Muscle of leg (tissue), 11 donors: ENCODE results near the gene RNPS1. TPM values are rescaled to one million over a fixed set of nuclear protein-coding genes. Genes with fewer than 3 reads are reported as not detected.
A peak's percentile ranks its signal among the peaks of the same experiment; 100 is the strongest.

Source experiments
- DNase-seq: peaks from one replicate; pipeline ENCODE4 v3.0.0; 2013
- H3K27ac ChIP-seq: one replicate; pipeline ENCODE4 v1.5.1; 2013; ENCODE audit warnings: mild to moderate bottlenecking, low read length, control low read depth
- H3K27me3 ChIP-seq: one replicate; pipeline ENCODE4 v1.6.1; 2013; ENCODE audit warnings: low read length; ENCODE audit not compliant: control insufficient read depth, insufficient read depth
- H3K36me3 ChIP-seq: one replicate; pipeline ENCODE4 v1.6.1; 2013; ENCODE audit warnings: low read length; ENCODE audit not compliant: control insufficient read depth, insufficient read depth
- H3K4me1 ChIP-seq: one replicate; pipeline ENCODE4 v1.6.1; 2013; ENCODE audit warnings: low read length; ENCODE audit not compliant: control insufficient read depth, insufficient read depth
- H3K4me3 ChIP-seq: one replicate; pipeline ENCODE4 v1.5.1; 2013; ENCODE audit warnings: low read length, control low read depth
- H3K9me3 ChIP-seq: replicated peaks from 2 replicates; pipeline ENCODE4 v1.6.1; 2013; ENCODE audit warnings: low read depth, low read length; ENCODE audit not compliant: control insufficient read depth
- WGBS: methylation state at CpG from one replicate; pipeline ENCODE4 v1.1.5; 2013; ENCODE audit warnings: missing lambda C conversion rate; ENCODE audit not compliant: insufficient coverage; 5-methylcytosine and 5-hydroxymethylcytosine counted together
- polyA plus RNA-seq, 8 donors: library from polyadenylated mRNA; unstranded; fragments of 120-200 nt; gene quantifications; one replicate each; pipeline versions ENCODE4 v1.2.1 to v1.2.3, GENCODE V29; 2013; ENCODE audit warnings: inconsistent platforms in 1 of 8, low replicate concordance in 1 of 8; ENCODE audit not compliant: insufficient read length in 8 of 8, insufficient read depth in 1 of 8
- total RNA-seq: library from RNA; stranded (reverse); fragments of 120-200 nt; gene quantifications from one replicate; pipeline ENCODE4 v1.2.4, GENCODE V29; 2013

The RNPS1 gene
- total and polyA plus RNA-seq, 9 donors: 80.7 to 198 (median 185) TPM

- Histone ChIP-seq H3K4me1 (peaks cover 61% of the 10 kb centered on the region), H3K4me3 (no peak overlapping the region), H3K27ac (no peak overlapping the region), H3K27me3 (no peaks in the 10 kb centered on the region), H3K36me3 (peaks cover 43% of the 10 kb centered on the region), H3K9me3 (no peaks in the 10 kb centered on the region)
- 53% methylated on average over 21 of the region's 23 CpGs for WGBS
- DNase-seq: no peak
Observed at GRCh38 chr16:2208308-2208707, 59.6 kb downstream of the RNPS1 start.

GRCh38 chr16:2207872-2208271, 60.1 kb downstream of the RNPS1 start:
- 89% methylated on average over 5 of the region's 9 CpGs for WGBS
- Histone ChIP-seq H3K36me3 (peaks cover 43% of the 10 kb centered on the region), H3K4me1 (peaks cover 56% of the 10 kb centered on the region)

GRCh38 chr16:2206780-2207433, 61.0 kb downstream of the RNPS1 start:
- Histone ChIP-seq H3K4me3 (no peak overlapping the region), H3K9me3 (no peaks in the 10 kb centered on the region), H3K36me3 (peaks cover 36% of the 10 kb centered on the region), H3K4me1 (peaks cover 47% of the 10 kb centered on the region), H3K27ac (no peak overlapping the region), H3K27me3 (no peaks in the 10 kb centered on the region)
- 86% methylated on average over 20 of the region's 23 CpGs for WGBS
- no peak for DNase-seq

More at GRCh38 chr16:2207872-2208271, 60.1 kb downstream of the RNPS1 start:
- no peak for DNase-seq
- Histone ChIP-seq H3K27ac (no peak overlapping the region), H3K27me3 (no peaks in the 10 kb centered on the region), H3K9me3 (no peaks in the 10 kb centered on the region), H3K4me3 (no peak overlapping the region)

GRCh38 chr16:2206420-2206779, 61.5 kb downstream of the RNPS1 start:
- Histone ChIP-seq H3K36me3 (peaks cover 32% of the 10 kb centered on the region), H3K4me1 (peaks cover 42% of the 10 kb centered on the region), H3K27ac (no peak overlapping the region), H3K27me3 (peaks cover 2% of the 10 kb centered on the region), H3K4me3 (peak overlapping the region; percentile 66), H3K9me3 (no peaks in the 10 kb centered on the region)
- 87% methylated on average over 15 of the region's 18 CpGs for whole genome bisulfite sequencing
- DNase-seq: no peak

- no peak for DNase-seq
- Histone ChIP-seq H3K27ac (peak overlapping the region; percentile 55), H3K4me1 (peaks cover 37% of the 10 kb centered on the region), H3K36me3 (peaks cover 32% of the 10 kb centered on the region), H3K9me3 (no peaks in the 10 kb centered on the region), H3K4me3 (peak overlapping the region; percentile 66), H3K27me3 (peaks cover 2% of the 10 kb centered on the region)
- WGBS: 4% methylated on average over 8 of the region's 16 CpGs
Observed at GRCh38 chr16:2205967-2206313, 62.0 kb downstream of the RNPS1 start.

- no peaks in the 10 kb centered on the region for H3K9me3 ChIP-seq
- H3K4me3 ChIP-seq: peak within 1 kb of the TSS; percentile 66
- under 1% methylated on average over 83 of the region's 93 CpGs for WGBS
- H3K27ac ChIP-seq: peak within 1 kb of the TSS; percentile 86
- H3K36me3 ChIP-seq: peaks cover 32% of the 10 kb centered on the region
- peak; percentile 93 for DNase-seq
- peaks cover 2% of the 10 kb centered on the region for H3K27me3 ChIP-seq
- H3K4me1 ChIP-seq: peaks cover 31% of the 10 kb centered on the region
Observed at GRCh38 chr16:2205104-2205966, 62.6 kb downstream of the RNPS1 start, which contains the start of gene MLST8. MLST8 (plus strand) TSS chr16:2205454; CDS start chr16:2206086, 632 bp downstream.

GRCh38 chr16:2204416-2205103, 63.4 kb downstream of the RNPS1 start:
- peaks cover 30% of the 10 kb centered on the region for H3K36me3 ChIP-seq
- no peaks in the 10 kb centered on the region for H3K9me3 ChIP-seq
- peak overlapping the region; percentile 66 for H3K4me3 ChIP-seq
- peak overlapping the region; percentile 86 for H3K27ac ChIP-seq
- DNase-seq: no peak
- 79% methylated on average over 10 of the region's 13 CpGs for WGBS
- peaks cover 4% of the 10 kb centered on the region for H3K27me3 ChIP-seq
- peaks cover 26% of the 10 kb centered on the region for H3K4me1 ChIP-seq

Other genes starting within 250 kb of the RNPS1 start
- gene NPW, start 248.3 kb downstream of the RNPS1 start, total RNA-seq: 0.80 TPM
- gene NPW, start 248.3 kb downstream of the RNPS1 start, polyA plus RNA-seq: 1 to 10 TPM in 7 of 8 donors, under 1 TPM in 1; 0.57 to 5.4 (median 2.6) TPM
- gene NHERF2, start 241.2 kb downstream of the RNPS1 start, total RNA-seq: 22.1 TPM
- gene NHERF2, start 241.2 kb downstream of the RNPS1 start, polyA plus RNA-seq: 10 to 100 TPM; 34.5 to 60.6 (median 45.6) TPM
- 20.2 TPM for gene NTHL1, start 220.3 kb downstream of the RNPS1 start, total RNA-seq
- 10 to 100 TPM; 11.5 to 18.1 (median 14.0) TPM for gene NTHL1, start 220.3 kb downstream of the RNPS1 start, polyA plus RNA-seq
- 31.8 TPM for gene TSC2, start 220.1 kb downstream of the RNPS1 start, total RNA-seq
- gene TSC2, start 220.1 kb downstream of the RNPS1 start, polyA plus RNA-seq: 100 to 1,000 TPM in 3 of 8 donors, 10 to 100 TPM in 5; 57.6 to 109 (median 84.6) TPM
- 63.3 TPM for gene PKD1, start 132.2 kb downstream of the RNPS1 start, total RNA-seq
- 100 to 1,000 TPM; 120 to 183 (median 156) TPM for gene PKD1, start 132.2 kb downstream of the RNPS1 start, polyA plus RNA-seq
- 0.40 TPM for gene RAB26, start 119.5 kb downstream of the RNPS1 start, total RNA-seq
- 1 to 10 TPM in 4 of 8 donors, under 1 TPM in 4; 0.27 to 3.4 (median 0.86) TPM for gene RAB26, start 119.5 kb downstream of the RNPS1 start, polyA plus RNA-seq
- 29.0 TPM for gene TRAF7, start 112.3 kb downstream of the RNPS1 start, total RNA-seq
- gene TRAF7, start 112.3 kb downstream of the RNPS1 start, polyA plus RNA-seq: 10 to 100 TPM; 32.6 to 52.6 (median 47.6) TPM
- 0.75 TPM for gene CASKIN1, start 71.5 kb downstream of the RNPS1 start, total RNA-seq
- gene CASKIN1, start 71.5 kb downstream of the RNPS1 start, polyA plus RNA-seq: 1 to 10 TPM in 7 of 8 donors, under 1 TPM in 1; 0.94 to 2.4 (median 1.9) TPM
- gene MLST8, start 62.7 kb downstream of the RNPS1 start, total RNA-seq: 13.7 TPM
- 10 to 100 TPM; 30.6 to 38.2 (median 34.5) TPM for gene MLST8, start 62.7 kb downstream of the RNPS1 start, polyA plus RNA-seq
- gene BRICD5, start 57.3 kb downstream of the RNPS1 start, total RNA-seq: 5.8 TPM
- 10 to 100 TPM in 2 of 8 donors, 1 to 10 TPM in 6; 3.9 to 11.0 (median 7.6) TPM for gene BRICD5, start 57.3 kb downstream of the RNPS1 start, polyA plus RNA-seq
- 12.2 TPM for gene PGP, start 53.3 kb downstream of the RNPS1 start, total RNA-seq
- 10 to 100 TPM; 11.8 to 18.1 (median 16.9) TPM for gene PGP, start 53.3 kb downstream of the RNPS1 start, polyA plus RNA-seq
- gene E4F1, start 44.5 kb downstream of the RNPS1 start, total RNA-seq: 18.6 TPM
- 10 to 100 TPM; 14.2 to 19.3 (median 17.3) TPM for gene E4F1, start 44.5 kb downstream of the RNPS1 start, polyA plus RNA-seq
- gene DNASE1L2, start 31.7 kb downstream of the RNPS1 start, total RNA-seq: 0.89 TPM
- 1 to 10 TPM in 1 of 8 donors, under 1 TPM in 7; 0.60 to 1.2 (median 0.84) TPM for gene DNASE1L2, start 31.7 kb downstream of the RNPS1 start, polyA plus RNA-seq
- gene ECI1, start 16.5 kb downstream of the RNPS1 start, total RNA-seq: 56.9 TPM
- 10 to 100 TPM; 44.4 to 81.7 (median 59.5) TPM for gene ECI1, start 16.5 kb downstream of the RNPS1 start, polyA plus RNA-seq
- 7.5 TPM for gene ABCA3, start 72.6 kb upstream of the RNPS1 start, total RNA-seq
- 10 to 100 TPM; 11.5 to 17.6 (median 15.9) TPM for gene ABCA3, start 72.6 kb upstream of the RNPS1 start, polyA plus RNA-seq
- gene CCNF, start 161.3 kb upstream of the RNPS1 start, total RNA-seq: 7.3 TPM
- 1 to 10 TPM; 5.3 to 9.1 (median 8.0) TPM for gene CCNF, start 161.3 kb upstream of the RNPS1 start, polyA plus RNA-seq
- gene TEDC2, start 192.0 kb upstream of the RNPS1 start, total RNA-seq: 5.3 TPM
- 1 to 10 TPM; 4.4 to 6.6 (median 5.4) TPM for gene TEDC2, start 192.0 kb upstream of the RNPS1 start, polyA plus RNA-seq
- 3.4 TPM for gene NTN3, start 203.2 kb upstream of the RNPS1 start, total RNA-seq
- gene NTN3, start 203.2 kb upstream of the RNPS1 start, polyA plus RNA-seq: 1 to 10 TPM; 1.7 to 4.0 (median 2.6) TPM
- 17.3 TPM for gene TBC1D24, start 207.0 kb upstream of the RNPS1 start, total RNA-seq
- 10 to 100 TPM; 13.7 to 23.0 (median 19.6) TPM for gene TBC1D24, start 207.0 kb upstream of the RNPS1 start, polyA plus RNA-seq
- 12.5 TPM for gene ATP6V0C, start 245.8 kb upstream of the RNPS1 start, total RNA-seq
- gene ATP6V0C, start 245.8 kb upstream of the RNPS1 start, polyA plus RNA-seq: 100 to 1,000 TPM in 7 of 8 donors, 10 to 100 TPM in 1; 88.6 to 141 (median 120) TPM